HEK293T (cell line): ENCODE data around the gene CHD6.

Source experiments
- ARNT ChIP-seq: fragments of 450-650 bp; IDR thresholded peaks from 2 replicates; pipeline ENCODE4 v1.6.1; 2017; ENCODE audit warnings: mild to moderate bottlenecking
- FOXK2 ChIP-seq: fragments of 450-650 bp; IDR thresholded peaks from 2 replicates; pipeline ENCODE4 v1.6.1; 2016; ENCODE audit warnings: mild to moderate bottlenecking
- L3MBTL2 ChIP-seq: fragments of 450-650 bp; conservative IDR thresholded peaks from 2 replicates; pipeline ENCODE4 v1.6.1; 2016; ENCODE audit warnings: mild to moderate bottlenecking
- NFRKB ChIP-seq: fragments of 450-650 bp; IDR thresholded peaks from 2 replicates; pipeline ENCODE4 v1.6.1; 2016; ENCODE audit warnings: mild to moderate bottlenecking, moderate library complexity

DNA sequence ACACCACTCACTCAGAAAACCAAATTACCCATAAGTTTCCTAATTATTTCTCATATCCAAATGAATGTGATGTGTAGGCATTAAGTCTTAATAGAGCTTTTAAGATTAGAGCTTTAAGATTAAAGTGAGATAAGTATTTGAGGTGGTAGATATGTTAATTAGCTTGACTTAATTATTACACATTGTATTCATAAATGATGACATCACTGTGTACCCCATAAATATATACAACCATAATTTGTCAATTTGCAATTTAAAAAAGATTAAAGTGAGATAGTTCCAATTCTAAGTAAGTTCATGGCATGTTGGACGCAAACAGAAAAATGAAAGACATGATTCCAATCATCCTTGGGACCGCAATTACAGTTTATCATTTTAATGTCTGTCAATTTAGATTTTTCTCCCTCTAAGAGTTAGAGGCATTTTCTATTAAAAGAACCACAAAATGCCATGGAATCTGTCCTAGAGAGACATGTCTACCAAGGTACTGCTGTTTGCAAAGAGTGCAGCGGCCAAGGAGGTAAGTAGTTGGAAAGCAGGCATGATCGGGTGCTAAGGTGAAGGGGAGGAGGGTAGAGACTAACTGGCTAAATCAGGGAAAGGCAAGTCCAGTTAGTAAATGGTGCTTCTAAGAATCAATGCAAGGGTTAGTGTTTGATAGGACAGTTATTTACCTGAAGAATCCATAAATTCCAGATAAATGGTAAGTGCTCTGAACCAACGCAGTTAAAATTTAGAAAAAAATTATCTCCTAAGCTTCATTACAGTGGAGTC, 65.7 kb downstream of the CHD6 start:
- TF ChIP-seq NFRKB (no peak), ARNT (no peak), FOXK2 (no peak), L3MBTL2 (no peak)
